ENCODE data around the gene HLA-G. TPM values are rescaled to one million over a fixed set of nuclear protein-coding genes. Genes with fewer than 3 reads are reported as not detected.

The HLA-G gene
- total RNA-seq, 4 donors from 2014 or later, result not detected

GRCh38 chr6:29797135-29797534 lies 30.5 kb upstream of the HLA-G start:
- TF ChIP-seq POLR2A (IDR thresholded peaks at IDR 0.05) (no peak), POLR2AphosphoS5 (IDR thresholded peaks at IDR 0.05) (no peak), EP300 (IDR thresholded peaks at IDR 0.05) (no peak), CTCF (IDR thresholded peaks at IDR 0.05) (no peak)

GRCh38 chr6:29797966-29798365 lies 29.7 kb upstream of the HLA-G start:
- ATAC-seq, result no peak
- Histone ChIP-seq H3K4me3 (no peak overlapping the region), H3K9me3 (no peaks in the 10 kb centered on the region), H3K4me1 (peaks cover 0 to 3% (median 0%) of the 10 kb centered on the region in 3 donors), H3K27me3 (peaks cover 55% of the 10 kb centered on the region), H3K36me3 (no peaks in the 10 kb centered on the region), H3K27ac (no peak overlapping the region)
- TF ChIP-seq POLR2A (IDR thresholded peaks at IDR 0.05), result no peak
- TF ChIP-seq EP300 (IDR thresholded peaks at IDR 0.05), result no peak
- TF ChIP-seq CTCF (IDR thresholded peaks at IDR 0.05), result no peak
- no peak for TF ChIP-seq POLR2AphosphoS5 (IDR thresholded peaks at IDR 0.05)
- 85 to 86% methylated on average over 3 of the region's 5 CpGs for WGBS, 2 donors (ENCODE audit: low coverage in 1 of 2)

More at GRCh38 chr6:29797135-29797534, 30.5 kb upstream of the HLA-G start:
- H3K36me3 ChIP-seq, result no peaks in the 10 kb centered on the region
- H3K9me3 ChIP-seq, result no peaks in the 10 kb centered on the region
- no peak overlapping the region for H3K27ac ChIP-seq
- peaks cover 0 to 11% (median 0%) of the 10 kb centered on the region in 3 donors for H3K4me1 ChIP-seq
- WGBS, 2 donors (ENCODE audit: low coverage in 1 of 2), result 18% methylated on average over 1 of the region's 2 CpGs
- no peak overlapping the region for H3K4me3 ChIP-seq
- peaks cover 64% of the 10 kb centered on the region for H3K27me3 ChIP-seq
- ATAC-seq, result no peak

GRCh38 chr6:29800254-29800653 lies 27.4 kb upstream of the HLA-G start:
- Histone ChIP-seq H3K4me1 (no peaks in the 10 kb centered on the region), H3K27me3 (peaks cover 43% of the 10 kb centered on the region), H3K4me3 (no peak overlapping the region), H3K9me3 (no peaks in the 10 kb centered on the region), H3K36me3 (no peaks in the 10 kb centered on the region), H3K27ac (no peak overlapping the region)
- no peak for ATAC-seq
- TF ChIP-seq CTCF (IDR thresholded peaks at IDR 0.05), result no peak
- TF ChIP-seq EP300 (IDR thresholded peaks at IDR 0.05), result no peak
- no peak for TF ChIP-seq POLR2A (IDR thresholded peaks at IDR 0.05)
- no peak for TF ChIP-seq POLR2AphosphoS5 (IDR thresholded peaks at IDR 0.05)
- 97% methylated on average over 6 of the region's 24 CpGs; no CpG with 5 or more reads in 1 of the 2 donors for WGBS, 2 donors (ENCODE audit: low coverage in 1 of 2)

- no peak for TF ChIP-seq CTCF (IDR thresholded peaks at IDR 0.05)
- 79 to 90% methylated on average over 2 to 3 of the region's 3 CpGs for WGBS, 2 donors (ENCODE audit: low coverage in 1 of 2)
- H3K27ac ChIP-seq, result no peak overlapping the region
- no peak for ATAC-seq
- H3K4me1 ChIP-seq, result no peaks in the 10 kb centered on the region
- H3K36me3 ChIP-seq, result no peaks in the 10 kb centered on the region
- H3K27me3 ChIP-seq, result peaks cover 27% of the 10 kb centered on the region
- no peaks in the 10 kb centered on the region for H3K9me3 ChIP-seq
- no peak overlapping the region for H3K4me3 ChIP-seq
These were observed 21.2 kb upstream of the HLA-G start for GRCh38 chr6:29806387-29806786.

GRCh38 chr6:29809249-29809648 lies 18.4 kb upstream of the HLA-G start:
- Histone ChIP-seq H3K27ac (no peak overlapping the region), H3K36me3 (no peaks in the 10 kb centered on the region), H3K4me1 (no peaks in the 10 kb centered on the region), H3K4me3 (no peak overlapping the region), H3K27me3 (peaks cover 33% of the 10 kb centered on the region), H3K9me3 (no peaks in the 10 kb centered on the region)
- TF ChIP-seq POLR2AphosphoS5 (IDR thresholded peaks at IDR 0.05) (no peak), CTCF (IDR thresholded peaks at IDR 0.05) (no peak)
- ATAC-seq, result no peak
